Endothelial cell of umbilical vein (primary cell): Measurements from ENCODE around the gene ABLIM2. TPM values are rescaled to one million over a fixed set of nuclear protein-coding genes. Genes with fewer than 3 reads are reported as not detected.

Experiments used
- BruUV-seq: library from RNA; stranded (reverse); fragments of 400-500 nt; replicated peaks from 2 replicates; lab custom pipeline; 2021; lab: Mats Ljungman, UMichigan
- CTCF ChIA-PET: fragments of 300-600, 350-600 bp; sonication (Branson Sonifier 250); formaldehyde crosslinking; loops from one replicate; lab custom pipeline; 2021; ENCODE audit warnings: antibody characterized with exemption, inconsistent platforms; lab: Charles Lee
- POLR2A ChIA-PET: fragments of 300-600, 350-600 bp; sonication (Branson Sonifier 250); formaldehyde crosslinking; loops from one replicate; lab custom pipeline; 2021; ENCODE audit warnings: antibody characterized with exemption, inconsistent platforms; lab: Charles Lee
- DNase-seq: peaks from one replicate; pipeline ENCODE4 v3.0.0-alpha.2; 2011; ENCODE audit warnings: low read depth, low spot score
- FAIRE-seq: peaks from 2 replicates; lab custom pipeline; 2011; peaks lifted over from hg19 to GRCh38; lab: Jason Lieb, UNC
- H2AFZ ChIP-seq: 2 replicates; pipeline ENCODE4 v1.6.0; 2012; ENCODE audit warnings: low read depth, low read length, control low read depth, inconsistent platforms
- H3K27ac ChIP-seq: 2 replicates; pipeline ENCODE4 v1.5.1; 2011; ENCODE audit warnings: low read depth, mild to moderate bottlenecking, control low read depth, low read length, moderate library complexity; ENCODE audit not compliant: insufficient read depth
- H3K27me3 ChIP-seq, 2 experiments: 2 replicates each; pipeline versions ENCODE4 v1.6.0 to v1.6.1; 2011; ENCODE audit warnings: low read length in 2 of 2, mixed read lengths in 1 of 2; ENCODE audit not compliant: control insufficient read depth in 2 of 2, insufficient read depth in 2 of 2
- H3K36me3 ChIP-seq, 2 experiments: 2 replicates in 1 of 2; 3 replicates in 1 of 2; pipeline ENCODE4 v1.5.1; 2011; ENCODE audit warnings: low read length in 2 of 2, mild to moderate bottlenecking in 1 of 2, moderate library complexity in 1 of 2; ENCODE audit not compliant: control insufficient read depth in 2 of 2, insufficient read depth in 2 of 2; ENCODE audit errors: extremely low read depth in 1 of 2
- H3K4me1 ChIP-seq: 3 replicates; pipeline ENCODE4 v1.5.1; 2011; ENCODE audit warnings: mild to moderate bottlenecking, low read length; ENCODE audit not compliant: control insufficient read depth, insufficient read depth; ENCODE audit errors: extremely low read depth
- H3K4me2 ChIP-seq: 2 replicates; pipeline ENCODE4 v1.6.1; 2011; ENCODE audit warnings: low read length, control low read depth, mixed read lengths; ENCODE audit not compliant: insufficient read depth
- H3K4me3 ChIP-seq, 3 experiments: fragments of 200-600 bp in 1 of 3; sonication (generic), shearing (Covaris generic) in 1 of 3; replicated peaks in 1 of 3; 2 replicates each; pipeline ENCODE4 v1.5.1; 2011 to 2016; ENCODE audit warnings: control low read depth in 3 of 3, low read length in 3 of 3, mild to moderate bottlenecking in 2 of 3, inconsistent platforms in 1 of 3, low read depth in 1 of 3, moderate library complexity in 1 of 3; ENCODE audit not compliant: insufficient read depth in 1 of 3
- H3K79me2 ChIP-seq: 2 replicates; pipeline ENCODE4 v1.6.0; 2012; ENCODE audit warnings: low read length, inconsistent platforms; ENCODE audit not compliant: control insufficient read depth, insufficient read depth
- H3K9ac ChIP-seq: replicated peaks from 2 replicates; pipeline ENCODE3; 2011; ENCODE audit warnings: low read length, control low read depth; ENCODE audit not compliant: insufficient read depth; ENCODE audit errors: extremely low read depth
- H3K9me1 ChIP-seq: replicated peaks from 3 replicates; pipeline ENCODE4 v1.6.0; 2011; ENCODE audit warnings: mild to moderate bottlenecking, low read length; ENCODE audit not compliant: control insufficient read depth, insufficient read depth; ENCODE audit errors: extremely low read depth
- H3K9me3 ChIP-seq: replicated peaks from 2 replicates; pipeline ENCODE4 v1.5.1; 2012; ENCODE audit warnings: low read length, inconsistent platforms; ENCODE audit not compliant: control insufficient read depth, insufficient read depth
- H4K20me1 ChIP-seq: replicated peaks from 2 replicates; pipeline ENCODE3; 2011; ENCODE audit warnings: mild to moderate bottlenecking, low read length; ENCODE audit not compliant: control insufficient read depth, insufficient read depth; ENCODE audit errors: extremely low read depth
- EZH2 ChIP-seq: IDR thresholded peaks from 2 replicates; pipeline ENCODE4 v1.6.1; 2012; ENCODE audit warnings: borderline replicate concordance, low read depth, mild to moderate bottlenecking, moderate library complexity, low read length, inconsistent platforms; ENCODE audit not compliant: severe bottlenecking
- FOS ChIP-seq: IDR thresholded peaks from 2 replicates; pipeline ENCODE4 v1.6.1; 2011; ENCODE audit warnings: mild to moderate bottlenecking, low read length, moderate library complexity, borderline replicate concordance; ENCODE audit not compliant: insufficient read depth
- GATA2 ChIP-seq: IDR thresholded peaks from 2 replicates; pipeline ENCODE4 v1.7.0; 2011; ENCODE audit warnings: low read depth, mild to moderate bottlenecking, moderate library complexity, mixed read lengths, low read length; ENCODE audit not compliant: insufficient read length, insufficient read depth
- JUN ChIP-seq: IDR thresholded peaks from 2 replicates; pipeline ENCODE4 v1.6.1; 2011; ENCODE audit warnings: borderline replicate concordance, low read depth; ENCODE audit not compliant: insufficient read length, insufficient read depth
- MYC ChIP-seq: IDR thresholded peaks from one replicate; pipeline ENCODE4 v1.6.1; 2011; ENCODE audit warnings: mild to moderate bottlenecking, low read depth, low read length
- POLR2A ChIP-seq: IDR thresholded peaks from 2 replicates; pipeline ENCODE4 v1.6.1; 2012; ENCODE audit warnings: low read depth, mild to moderate bottlenecking, control low read depth, low read length
- POLR2AphosphoS5 ChIP-seq: IDR thresholded peaks from 2 replicates; pipeline ENCODE4 v1.6.1; 2012; ENCODE audit warnings: low read depth, mild to moderate bottlenecking, control low read depth, low read length, moderate library complexity; ENCODE audit not compliant: insufficient read depth
- dilution Hi-C: fragments of 300-500 bp; cut with MboI; formaldehyde crosslinking; loops from one replicate; pipeline ENCODE4 v1.15.0; 2019; ENCODE audit warnings: low sequenced_read_pairs; ENCODE audit not compliant: extremely low pct_ligation_motif_present
- intact Hi-C: fragments of 100-400 bp; cut with micrococcal nuclease; formaldehyde crosslinking; loops from one replicate; pipeline ENCODE4 v1.10.0; 2022
- polyA plus RNA-seq, 4 experiments: library from polyadenylated mRNA; depleted of rRNA in 3 of 4; stranded (reverse) in 3 of 4; unstranded in 1 of 4; fragments of >200 nt; gene quantifications; 2 replicates each; pipeline versions ENCODE4 v1.2.1 to v1.2.3, GENCODE V29; 2011 to 2012; ENCODE audit warnings: missing spikeins in 1 of 4
- total RNA-seq: library from RNA; stranded (reverse); gene quantifications from 2 replicates; pipeline ENCODE4 v1.2.3, GENCODE V29; 2021
- TF ChIP-seq, protein P1 (sequence below): IDR thresholded peaks from 2 replicates; pipeline ENCODE4 v1.6.1; 2011; ENCODE audit not compliant: insufficient read depth, insufficient read length
- TF ChIP-seq, protein P2 (sequence below), 2 donors: IDR thresholded peaks; 1 replicate in 1 of 2; 2 replicates in 1 of 2; pipeline ENCODE4 v1.5.1; 2011; ENCODE audit warnings: low read length in 2 of 2, mild to moderate bottlenecking in 2 of 2, moderate library complexity in 2 of 2, control low read depth in 1 of 2, inconsistent platforms in 1 of 2, low read depth in 1 of 2; ENCODE audit not compliant: insufficient read depth in 1 of 2; ENCODE audit errors: extremely low read depth in 1 of 2

Gene ABLIM2
- total and polyA plus RNA-seq, 2 donors (not counting 3 experiments of a cell fraction or from before 2014, with no cell fraction given), result 0.28 to 0.66 TPM

DNA sequence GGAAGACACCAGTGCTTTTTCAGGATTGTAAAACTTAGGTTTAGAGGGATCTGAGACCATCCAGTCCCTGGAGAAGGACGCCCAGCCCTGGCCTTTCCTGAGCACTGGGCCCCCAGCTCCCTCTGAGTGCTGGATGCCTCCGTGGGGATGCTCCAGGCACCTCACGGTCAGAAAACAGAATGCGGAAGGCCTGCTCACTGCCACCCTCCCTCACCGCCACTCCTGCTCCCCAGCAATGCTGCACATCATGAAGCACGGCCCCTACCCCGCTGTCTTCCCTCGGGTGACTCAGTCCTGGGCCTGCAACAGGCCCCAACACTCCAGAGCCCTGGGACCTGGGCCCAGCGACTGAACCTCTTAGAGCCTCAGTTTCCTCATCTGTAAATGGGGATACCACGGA is 26.2 kb downstream of the ABLIM2 start:
- CTCF ChIA-PET, result interaction anchor here (0.6 kb wide), 1 partner anchor 11 kb away, joined by 3 read pairs; no protein-coding TSS in a partner anchor
- Histone ChIP-seq H4K20me1 (no peaks in the 10 kb centered on the region), H3K27ac (no peak overlapping the region), H3K79me2 (no peaks in the 10 kb centered on the region), H3K9ac (no peak overlapping the region), H3K4me1 (no peaks in the 10 kb centered on the region), H3K4me3 (no peak overlapping the region), H3K27me3 (no peaks in the 10 kb centered on the region), H3K4me2 (no peak overlapping the region), H3K9me3 (no peaks in the 10 kb centered on the region), H2AFZ (no peak overlapping the region), H3K36me3 (no peaks in the 10 kb centered on the region), H3K9me1 (no peaks in the 10 kb centered on the region)
- FAIRE-seq (no peak), DNase-seq (no peak)
- POLR2A ChIA-PET, result no interaction called here
- dilution Hi-C loops (no loop called here), intact Hi-C loops (no loop called here)
- no peak for TF ChIP-seq POLR2A
- TF ChIP-seq, protein P1, sequence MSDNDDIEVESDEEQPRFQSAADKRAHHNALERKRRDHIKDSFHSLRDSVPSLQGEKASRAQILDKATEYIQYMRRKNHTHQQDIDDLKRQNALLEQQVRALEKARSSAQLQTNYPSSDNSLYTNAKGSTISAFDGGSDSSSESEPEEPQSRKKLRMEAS, result no peak
- no peak for TF ChIP-seq EZH2
- no peak for TF ChIP-seq FOS
- TF ChIP-seq, protein P2, sequence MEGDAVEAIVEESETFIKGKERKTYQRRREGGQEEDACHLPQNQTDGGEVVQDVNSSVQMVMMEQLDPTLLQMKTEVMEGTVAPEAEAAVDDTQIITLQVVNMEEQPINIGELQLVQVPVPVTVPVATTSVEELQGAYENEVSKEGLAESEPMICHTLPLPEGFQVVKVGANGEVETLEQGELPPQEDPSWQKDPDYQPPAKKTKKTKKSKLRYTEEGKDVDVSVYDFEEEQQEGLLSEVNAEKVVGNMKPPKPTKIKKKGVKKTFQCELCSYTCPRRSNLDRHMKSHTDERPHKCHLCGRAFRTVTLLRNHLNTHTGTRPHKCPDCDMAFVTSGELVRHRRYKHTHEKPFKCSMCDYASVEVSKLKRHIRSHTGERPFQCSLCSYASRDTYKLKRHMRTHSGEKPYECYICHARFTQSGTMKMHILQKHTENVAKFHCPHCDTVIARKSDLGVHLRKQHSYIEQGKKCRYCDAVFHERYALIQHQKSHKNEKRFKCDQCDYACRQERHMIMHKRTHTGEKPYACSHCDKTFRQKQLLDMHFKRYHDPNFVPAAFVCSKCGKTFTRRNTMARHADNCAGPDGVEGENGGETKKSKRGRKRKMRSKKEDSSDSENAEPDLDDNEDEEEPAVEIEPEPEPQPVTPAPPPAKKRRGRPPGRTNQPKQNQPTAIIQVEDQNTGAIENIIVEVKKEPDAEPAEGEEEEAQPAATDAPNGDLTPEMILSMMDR (IDR thresholded peaks at IDR 0.05; ENCODE audit: extremely low read depth in 1 of 2, insufficient read depth in 1 of 2, low read depth in 1 of 2, low read length in 2 of 2), result no peak
- TF ChIP-seq MYC, result no peak
- no peak for TF ChIP-seq POLR2AphosphoS5
- no peak for TF ChIP-seq JUN
- no peak for TF ChIP-seq GATA2
- BruUV-seq, result no TSS peak
